Suppressor macrophage treated with lipopolysaccharide for 1 hour (primary cell): ENCODE data around the gene PKNOX1.
"Not testable (repeated sequence)": the region's sequence is repeated elsewhere in the genome, so short reads cannot be mapped to it uniquely, and the experiment has no call there.

Source experiments
- DNase-seq, 3 donors: peaks; one replicate each; pipeline ENCODE4 v3.0.0-alpha.2; 2020 to 2022

The PKNOX1 gene

DNA sequence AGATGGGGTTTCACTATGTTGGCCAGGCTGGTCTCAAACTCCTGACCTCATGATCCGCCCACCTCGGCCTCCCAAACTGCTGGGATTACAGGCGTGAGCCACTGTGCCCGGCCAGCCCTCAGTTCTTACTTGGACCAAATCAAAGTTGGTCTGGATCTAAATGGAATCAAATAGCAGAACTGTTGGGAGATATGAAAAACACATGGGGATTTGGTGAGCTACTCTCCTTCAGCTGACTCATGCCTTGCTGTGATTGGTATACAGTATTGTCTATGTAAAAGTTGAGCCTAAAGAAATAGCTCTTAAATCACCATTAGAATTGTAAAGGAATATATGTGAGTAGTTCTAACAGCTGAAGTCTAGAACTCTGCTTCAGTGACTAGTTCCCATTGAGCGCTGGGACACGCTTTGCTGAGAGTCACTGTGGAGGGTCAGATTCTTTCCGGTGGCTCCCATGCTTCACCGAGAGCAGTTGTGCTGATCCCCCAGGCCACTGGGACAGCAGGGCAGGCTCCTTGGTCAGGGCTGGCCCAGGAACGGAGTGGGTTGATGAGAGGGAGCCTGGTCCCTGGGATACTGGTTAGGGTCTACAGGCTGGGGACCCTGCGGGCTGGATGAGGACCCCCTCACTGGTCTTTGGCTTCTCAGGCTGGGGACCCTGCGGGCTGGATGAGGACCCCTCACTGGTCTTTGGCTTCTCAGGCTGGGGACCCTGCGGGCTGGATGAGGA, 14.0 kb downstream of the PKNOX1 start:
- DNase-seq: peak in 1 of 3 donors; percentile 19

DNA sequence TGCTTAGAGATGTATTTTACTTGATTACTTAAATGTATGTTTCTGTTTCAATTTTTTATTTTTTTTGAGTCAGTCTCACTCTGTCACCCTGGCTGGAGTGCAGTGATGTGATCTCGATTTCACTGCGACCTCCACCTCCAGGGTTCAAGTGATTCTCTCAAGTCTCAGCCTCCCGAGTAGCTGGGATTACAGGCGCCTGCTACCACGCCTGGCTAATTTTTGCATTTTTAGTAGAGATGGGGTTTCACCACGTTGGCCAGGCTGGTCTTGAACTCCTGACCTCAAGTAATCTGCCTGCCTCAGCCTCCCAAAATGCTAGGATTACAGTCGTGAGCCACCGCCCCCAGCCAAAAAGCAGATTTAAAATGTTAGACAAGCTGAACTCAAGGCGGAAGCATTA, 15.0 kb downstream of the PKNOX1 start:
- DNase-seq: not testable (repeated sequence)

GRCh38 chr21:42989816-42990650, 15.7 kb downstream of the PKNOX1 start:
- no peak for DNase-seq

GRCh38 chr21:42991992-42992740, 17.8 kb downstream of the PKNOX1 start:
- DNase-seq: no peak

DNA sequence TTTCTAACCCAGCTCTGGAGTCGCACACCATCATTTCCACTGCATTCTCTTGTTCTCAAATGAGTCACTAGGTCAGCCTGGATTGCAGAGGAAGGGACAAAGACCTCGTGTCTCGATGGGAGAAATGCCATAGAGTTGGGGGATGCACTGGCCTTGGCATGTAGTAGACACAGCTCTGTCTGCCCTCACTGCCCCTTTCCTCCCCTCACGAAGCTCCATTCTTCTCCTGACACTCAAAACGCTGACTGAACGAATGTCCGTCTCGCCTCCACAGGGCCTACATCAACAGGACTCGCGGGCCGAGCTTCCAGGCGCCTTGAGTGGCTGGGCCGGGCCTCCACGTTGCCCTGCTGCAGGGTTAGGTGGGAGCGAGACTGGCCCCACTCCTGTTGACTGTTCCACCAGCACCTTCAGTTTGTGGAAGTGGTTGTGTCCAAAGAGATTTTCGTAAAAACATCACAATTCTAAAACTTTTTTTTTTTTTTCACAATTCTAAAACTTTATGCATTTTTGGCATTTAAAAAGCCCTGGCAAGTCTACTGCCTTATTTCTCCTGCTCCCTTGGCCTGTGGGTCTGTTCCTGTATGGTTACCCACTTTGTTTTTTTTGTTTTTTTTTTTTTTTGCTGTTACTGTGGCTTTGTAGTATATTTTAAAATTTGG, 18.8 kb downstream of the PKNOX1 start:
- no peak for DNase-seq

GRCh38 chr21:42997053-42997452, 22.7 kb downstream of the PKNOX1 start:
- peak; percentile 50 to 56 (median 55) for DNase-seq

DNA sequence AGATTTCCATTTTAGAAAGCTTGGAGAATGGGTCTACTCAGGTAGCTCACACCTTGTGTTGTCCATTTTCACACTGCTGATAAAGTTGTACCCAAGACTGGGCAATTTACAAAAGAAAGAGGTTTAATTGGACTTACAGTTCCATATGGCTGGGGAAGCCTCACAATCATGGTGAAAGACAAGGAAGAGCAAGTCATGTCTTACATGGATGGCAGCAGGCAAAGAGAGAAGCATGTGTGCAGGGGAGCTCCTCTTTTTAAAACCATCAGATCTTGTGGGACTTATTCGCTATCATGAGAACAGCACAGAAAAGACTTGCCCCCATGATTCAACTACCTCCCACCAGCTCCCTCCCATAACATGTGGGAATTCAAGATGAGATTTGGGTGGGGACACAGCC, 23.6 kb downstream of the PKNOX1 start:
- DNase-seq: not testable (repeated sequence)

DNA sequence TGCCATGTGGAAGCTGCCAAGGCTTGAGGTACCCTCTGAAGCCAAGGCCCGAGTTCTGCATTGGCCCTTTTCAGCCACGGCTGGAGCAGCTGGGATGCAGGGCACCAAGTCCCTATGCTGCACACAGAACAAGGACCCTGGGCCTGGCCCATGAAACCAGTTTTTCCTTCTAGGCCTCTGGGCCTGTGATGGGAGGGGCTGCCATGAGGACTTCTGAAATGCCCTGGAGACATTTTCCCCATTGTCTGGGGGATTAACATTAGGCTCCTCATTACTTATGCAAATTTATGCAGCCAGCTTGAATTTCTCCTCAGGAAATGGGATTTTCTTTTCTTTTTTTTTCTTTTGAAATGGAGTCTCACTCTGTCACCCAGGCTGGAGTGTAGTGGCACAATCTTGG, 24.8 kb downstream of the PKNOX1 start:
- DNase-seq: not testable (repeated sequence)

- not testable (repeated sequence) for DNase-seq
Measured at GRCh38 chr21:43000041-43000440, 25.7 kb downstream of the PKNOX1 start.

DNA sequence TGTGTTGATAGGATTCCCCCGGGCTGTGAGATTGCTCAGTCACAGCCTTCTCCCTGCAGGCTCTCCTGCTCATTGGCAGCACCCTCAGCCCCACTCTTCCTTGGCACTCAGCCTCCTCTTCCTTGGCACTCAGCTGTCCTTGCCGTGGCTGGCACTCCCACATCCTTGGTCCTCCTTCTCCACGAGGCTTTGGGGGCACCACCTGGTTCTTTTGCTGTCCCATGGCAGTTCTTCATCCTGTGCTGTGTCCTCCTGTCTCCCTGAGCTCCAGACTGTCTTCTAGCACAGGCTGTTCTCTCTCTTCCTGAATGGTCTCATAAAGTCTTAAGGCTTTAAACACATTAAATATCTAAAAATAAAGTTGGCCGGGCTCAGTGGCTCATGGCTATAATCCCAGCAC, 27.0 kb downstream of the PKNOX1 start:
- no peak for DNase-seq

GRCh38 chr21:43004926-43005325, 30.6 kb downstream of the PKNOX1 start:
- DNase-seq: no peak

DNA sequence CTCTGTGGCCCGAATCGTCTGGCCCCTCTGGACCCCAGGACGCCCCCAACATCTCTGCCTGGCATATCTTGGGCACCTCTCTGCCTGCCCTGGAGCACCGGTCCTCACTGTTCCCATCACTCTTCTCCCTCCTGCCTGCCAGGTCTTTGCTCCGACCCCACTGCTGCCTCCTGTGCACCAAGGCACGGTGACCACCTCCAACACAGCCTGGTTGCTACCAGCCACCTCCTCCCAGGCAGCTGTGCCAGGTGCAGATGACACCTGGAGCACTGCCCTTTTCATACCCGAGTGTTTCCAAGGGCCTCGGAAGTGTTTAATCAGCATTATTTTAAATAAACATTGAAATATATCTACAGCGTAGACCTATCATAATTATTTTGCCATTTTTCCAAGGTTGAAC, 31.3 kb downstream of the PKNOX1 start:
- no peak for DNase-seq

DNA sequence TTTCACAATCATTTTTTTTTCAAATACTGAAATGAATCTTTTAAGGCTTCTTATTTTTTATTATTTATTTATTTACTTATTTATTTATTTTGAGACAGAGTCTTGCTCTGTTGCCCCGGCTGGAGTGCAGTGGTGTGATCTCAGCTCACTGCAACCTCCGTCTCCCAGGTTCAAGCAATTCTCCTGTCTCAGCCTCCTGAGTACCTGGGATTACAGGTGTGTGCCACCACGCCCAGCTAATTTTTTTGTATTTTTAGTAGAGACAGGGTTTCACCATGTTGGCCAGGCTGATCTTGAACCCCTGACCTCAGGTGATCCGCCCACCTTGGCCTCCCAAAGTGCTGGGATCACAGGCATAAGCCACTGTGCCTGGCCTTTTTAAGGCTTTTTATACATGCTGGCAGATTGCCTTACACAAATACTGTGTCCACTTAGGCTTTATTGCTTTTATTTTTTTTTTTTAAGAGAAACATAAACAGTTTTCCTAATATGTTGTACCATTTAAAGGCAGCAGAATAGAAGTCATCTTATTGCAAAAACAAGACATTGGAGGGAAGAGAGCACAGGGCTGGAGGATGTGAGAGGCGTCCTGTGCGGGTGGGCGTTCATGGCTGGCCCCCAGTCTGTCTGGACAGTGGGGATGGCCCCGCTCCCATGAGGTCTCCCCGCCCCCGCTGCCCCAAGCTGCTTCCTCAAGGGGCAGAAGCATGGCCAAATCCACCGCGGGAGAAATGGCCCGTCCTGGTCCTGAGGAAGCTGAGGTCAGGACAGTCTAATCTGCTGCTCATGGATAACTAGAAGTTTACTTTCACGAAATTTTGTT, 31.9 kb downstream of the PKNOX1 start:
- DNase-seq: not testable (repeated sequence)

DNA sequence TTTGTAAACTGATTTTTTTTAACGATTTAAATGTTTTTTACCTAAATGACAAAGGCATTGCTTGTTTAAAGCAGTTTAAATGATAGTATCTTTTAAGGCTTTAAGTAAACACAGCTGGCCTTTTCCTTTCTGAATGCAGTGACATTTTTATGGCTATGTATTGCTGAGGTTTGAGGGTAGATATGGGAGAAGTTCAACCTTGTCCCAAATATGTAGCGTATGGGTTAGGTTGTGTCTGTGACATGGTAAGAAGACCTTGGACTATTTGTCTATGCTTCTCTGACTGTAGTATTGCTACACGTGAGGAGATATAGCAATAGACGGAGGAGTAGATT, 32.5 kb downstream of the PKNOX1 start:
- DNase-seq: no peak

DNA sequence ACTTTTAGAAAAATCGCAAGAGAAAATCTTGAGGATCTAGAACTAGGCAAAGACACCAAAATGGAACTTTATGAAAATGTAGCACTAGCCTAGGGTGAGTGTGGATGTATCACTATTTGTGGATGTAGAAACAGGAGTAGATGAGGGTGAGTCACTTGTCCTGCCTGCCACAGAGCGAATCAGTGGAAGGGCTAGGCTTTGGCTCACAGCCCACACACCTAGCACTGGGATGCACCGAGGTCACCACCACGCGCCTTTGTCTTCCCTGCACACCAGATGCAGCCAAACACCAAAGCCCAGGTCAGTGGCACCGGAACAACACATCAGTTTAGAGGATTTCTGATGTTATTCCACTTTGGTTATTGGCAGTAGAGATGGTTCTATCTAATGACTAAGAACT, 38.2 kb downstream of the PKNOX1 start:
- peak in 1 of 3 donors; percentile 11 for DNase-seq

GRCh38 chr21:43015906-43016540, 41.7 kb downstream of the PKNOX1 start:
- no peak for DNase-seq

DNA sequence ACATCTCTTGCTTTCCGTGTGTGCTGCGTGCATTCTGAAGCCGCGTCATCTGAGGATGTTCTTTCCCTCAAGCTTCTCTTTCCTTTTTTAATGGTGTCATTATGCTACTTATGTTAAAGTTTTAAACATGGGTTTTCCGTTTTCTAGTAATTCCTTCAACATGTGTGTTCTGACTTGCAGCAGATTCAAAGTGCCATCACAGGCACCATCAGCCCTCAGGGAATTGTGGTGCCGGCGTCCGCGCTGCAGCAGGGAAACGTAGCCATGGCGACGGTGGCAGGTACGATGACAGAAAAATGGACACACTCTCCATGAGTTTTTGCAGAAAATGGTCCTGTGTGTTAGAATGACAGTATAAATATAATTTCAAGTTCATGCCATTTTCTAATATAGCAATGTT, 42.4 kb downstream of the PKNOX1 start:
- no peak for DNase-seq

GRCh38 chr21:43018519-43018918, 44.2 kb downstream of the PKNOX1 start:
- no peak for DNase-seq

- no peak for DNase-seq
Measured at GRCh38 chr21:43020177-43020576, 45.8 kb downstream of the PKNOX1 start.

DNA sequence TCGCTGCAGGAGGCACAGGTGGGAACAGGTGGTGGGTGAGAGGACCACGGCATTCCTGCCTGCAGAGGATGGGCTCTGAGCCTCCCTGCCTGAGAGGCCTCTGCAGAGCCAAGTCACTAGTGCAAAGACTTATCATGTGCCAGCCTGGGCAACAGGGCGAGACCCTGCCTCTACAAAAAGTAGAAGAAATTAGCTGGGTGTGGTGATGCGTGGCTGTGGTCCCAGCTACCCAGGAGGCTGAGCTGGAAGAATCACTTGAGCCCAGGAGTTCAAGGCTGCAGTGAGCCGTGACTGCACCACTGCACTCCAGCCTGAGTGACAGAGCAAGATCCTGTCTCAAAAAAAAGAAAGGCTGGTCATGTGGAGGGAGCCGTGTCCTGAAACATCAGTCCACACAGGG, 46.4 kb downstream of the PKNOX1 start:
- DNase-seq: no peak

- no peak for DNase-seq
Measured at GRCh38 chr21:43021191-43021590, 46.8 kb downstream of the PKNOX1 start.
